B cell (primary cell): ENCODE data around the gene S100A14.
"Not testable (repeated sequence)": the region's sequence is repeated elsewhere in the genome, so short reads cannot be mapped to it uniquely, and the experiment has no call there.

Source experiments
- EZH2 ChIP-seq: IDR thresholded peaks from 2 replicates; pipeline ENCODE4 v1.6.1; 2012; ENCODE audit warnings: borderline replicate concordance, low read depth, mild to moderate bottlenecking, moderate library complexity, low read length; ENCODE audit not compliant: insufficient read depth, poor library complexity, severe bottlenecking
- TF ChIP-seq, protein P1 (sequence below): fragments of 200-600 bp; IDR thresholded peaks from one replicate; pipeline ENCODE4 v1.8.0; 2022; ENCODE audit warnings: antibody characterized with exemption, mild to moderate bottlenecking

DNA sequence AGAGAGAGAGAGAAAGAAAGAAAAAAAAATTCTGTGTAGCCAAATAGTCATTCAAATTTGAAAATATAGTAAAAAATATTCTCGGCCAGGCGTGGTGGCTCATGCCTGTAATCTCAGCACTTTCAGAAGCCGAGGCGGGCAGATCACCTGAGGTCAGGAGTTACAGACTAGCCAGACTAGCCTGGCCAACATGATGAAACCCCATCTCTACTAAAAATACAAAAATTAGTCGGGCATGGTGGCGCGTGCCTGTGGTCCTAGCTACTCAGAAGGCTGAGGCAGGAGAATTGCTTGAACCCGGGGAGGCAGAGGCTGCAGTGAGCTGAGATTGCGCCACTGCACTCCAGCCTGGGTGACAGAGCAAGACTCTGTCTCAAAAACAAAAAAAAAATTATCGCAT is 28.1 kb downstream of the S100A14 start:
- TF ChIP-seq, protein P1, sequence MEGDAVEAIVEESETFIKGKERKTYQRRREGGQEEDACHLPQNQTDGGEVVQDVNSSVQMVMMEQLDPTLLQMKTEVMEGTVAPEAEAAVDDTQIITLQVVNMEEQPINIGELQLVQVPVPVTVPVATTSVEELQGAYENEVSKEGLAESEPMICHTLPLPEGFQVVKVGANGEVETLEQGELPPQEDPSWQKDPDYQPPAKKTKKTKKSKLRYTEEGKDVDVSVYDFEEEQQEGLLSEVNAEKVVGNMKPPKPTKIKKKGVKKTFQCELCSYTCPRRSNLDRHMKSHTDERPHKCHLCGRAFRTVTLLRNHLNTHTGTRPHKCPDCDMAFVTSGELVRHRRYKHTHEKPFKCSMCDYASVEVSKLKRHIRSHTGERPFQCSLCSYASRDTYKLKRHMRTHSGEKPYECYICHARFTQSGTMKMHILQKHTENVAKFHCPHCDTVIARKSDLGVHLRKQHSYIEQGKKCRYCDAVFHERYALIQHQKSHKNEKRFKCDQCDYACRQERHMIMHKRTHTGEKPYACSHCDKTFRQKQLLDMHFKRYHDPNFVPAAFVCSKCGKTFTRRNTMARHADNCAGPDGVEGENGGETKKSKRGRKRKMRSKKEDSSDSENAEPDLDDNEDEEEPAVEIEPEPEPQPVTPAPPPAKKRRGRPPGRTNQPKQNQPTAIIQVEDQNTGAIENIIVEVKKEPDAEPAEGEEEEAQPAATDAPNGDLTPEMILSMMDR, result not testable (repeated sequence)
- TF ChIP-seq EZH2, result not testable (repeated sequence)
